Urinary bladder (tissue), 4 donors: ENCODE results near the gene ZFP91. TPM values are rescaled to one million over a fixed set of nuclear protein-coding genes. Genes with fewer than 3 reads are reported as not detected.

Experiments used
- DNase-seq: peaks from one replicate; pipeline ENCODE4 v3.0.0-alpha.2; 2015; ENCODE audit errors: extremely low spot score
- H3K27ac ChIP-seq: one replicate; pipeline ENCODE4 v1.5.1; 2013; ENCODE audit warnings: low read depth, mild to moderate bottlenecking, moderate library complexity
- H3K36me3 ChIP-seq: one replicate; pipeline ENCODE4 v1.6.1; 2013; ENCODE audit warnings: mild to moderate bottlenecking, moderate library complexity; ENCODE audit not compliant: insufficient read depth
- H3K4me1 ChIP-seq: one replicate; pipeline ENCODE4 v1.6.1; 2013; ENCODE audit warnings: mild to moderate bottlenecking, moderate library complexity; ENCODE audit not compliant: insufficient read depth
- H3K4me3 ChIP-seq: one replicate; pipeline ENCODE4 v1.5.1; 2013; ENCODE audit warnings: low read depth, low read length
- WGBS: extraction: QIAGEN DNeasy Blood & Tissue Kit; methylation state at CpG from one replicate; pipeline ENCODE4 v1.1.7; 2013; 5-methylcytosine and 5-hydroxymethylcytosine counted together
- polyA plus RNA-seq: library from polyadenylated mRNA; stranded (reverse); fragments of 200-250 nt; gene quantifications from one replicate; pipeline ENCODE4 v1.2.3, GENCODE V29; 2013
- total RNA-seq: library from RNA; depleted of rRNA; stranded (reverse); fragments of >200 nt; gene quantifications from one replicate; pipeline ENCODE4 v1.2.3, GENCODE V29; 2014
- donor health status: healthy with polysubstance abuse.
- donor health status: healthy.

Gene ZFP91
- total and polyA plus RNA-seq, 2 donors = 37.9 to 54.0 TPM

DNA sequence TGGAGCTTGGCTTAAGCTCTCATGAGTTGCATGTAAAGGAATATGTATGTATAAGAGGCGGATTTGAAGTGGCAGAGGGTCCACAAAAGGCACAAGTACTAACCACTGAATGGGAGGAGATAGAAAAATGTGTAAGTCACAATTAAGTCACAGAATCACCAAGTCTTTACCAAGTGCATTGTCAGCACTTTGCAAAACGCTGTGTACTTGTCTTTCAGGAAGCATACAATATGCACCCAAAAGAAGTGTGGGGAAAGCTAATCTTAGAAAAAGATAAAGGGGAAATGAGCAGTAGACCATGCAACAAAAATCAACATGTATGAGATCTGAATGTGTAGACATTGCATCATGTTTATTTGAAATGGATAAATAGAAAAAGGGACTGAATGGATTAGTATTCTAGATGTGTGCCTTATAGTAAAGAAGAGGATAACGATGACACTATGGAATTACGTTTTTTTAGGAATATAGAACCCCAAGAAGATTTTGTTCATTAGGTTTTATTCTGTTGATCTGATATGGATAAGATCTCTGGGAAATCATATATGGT, 48.1 kb downstream of the ZFP91 start:
- Histone ChIP-seq H3K36me3 (no peaks in the 10 kb centered on the region), H3K4me3 (no peak overlapping the region), H3K27ac (no peak overlapping the region), H3K4me1 (no peaks in the 10 kb centered on the region)
- 82% methylated on average over 4 of the region's 4 CpGs for WGBS
- DNase-seq = no peak

DNA sequence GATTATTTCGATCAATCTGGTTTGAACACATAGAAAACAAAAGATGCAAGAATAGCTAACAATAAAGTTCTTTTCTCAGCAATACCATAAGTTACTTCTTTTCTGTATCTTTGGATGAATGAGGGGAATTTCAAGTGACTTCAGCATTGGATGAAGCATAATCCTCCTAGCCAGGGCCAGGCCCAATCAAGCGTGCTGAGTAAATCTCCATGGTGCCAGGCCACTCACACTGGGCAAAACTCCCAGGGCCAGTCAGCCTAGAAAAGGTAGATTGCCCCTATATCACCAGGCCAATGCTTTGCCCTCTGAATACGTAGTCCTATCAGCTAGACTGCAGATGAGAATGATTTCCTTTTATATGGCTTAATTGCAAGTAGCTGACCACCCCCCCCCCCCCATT, 49.6 kb downstream of the ZFP91 start:
- 80% methylated on average over 3 of the region's 3 CpGs for WGBS
- H3K36me3 ChIP-seq = no peaks in the 10 kb centered on the region
- no peak overlapping the region for H3K27ac ChIP-seq
- DNase-seq = no peak
- no peak overlapping the region for H3K4me3 ChIP-seq
- H3K4me1 ChIP-seq = no peaks in the 10 kb centered on the region

DNA sequence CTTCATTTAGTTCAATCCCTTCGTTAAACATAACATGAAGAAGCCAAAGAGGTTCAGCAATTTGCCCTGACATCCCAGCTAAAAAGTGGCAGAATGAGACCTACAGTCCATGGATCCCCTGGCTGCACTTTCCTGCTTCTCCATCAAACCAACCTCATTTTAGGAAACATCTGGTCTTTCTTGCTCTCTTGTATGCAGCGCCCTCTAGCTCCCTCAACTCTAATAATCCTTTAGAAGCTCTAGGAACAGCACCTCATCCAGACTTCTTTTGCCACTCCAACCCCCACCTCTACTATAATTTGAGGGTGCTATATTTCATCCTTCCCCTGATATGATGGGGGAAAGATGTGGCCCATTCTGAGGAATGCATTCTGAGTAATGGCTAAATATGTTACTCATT, 51.0 kb downstream of the ZFP91 start:
- 34% methylated on average over 2 of the region's 2 CpGs for WGBS
- no peak overlapping the region for H3K4me3 ChIP-seq
- no peak overlapping the region for H3K27ac ChIP-seq
- H3K4me1 ChIP-seq = no peaks in the 10 kb centered on the region
- no peaks in the 10 kb centered on the region for H3K36me3 ChIP-seq
- no peak for DNase-seq

DNA sequence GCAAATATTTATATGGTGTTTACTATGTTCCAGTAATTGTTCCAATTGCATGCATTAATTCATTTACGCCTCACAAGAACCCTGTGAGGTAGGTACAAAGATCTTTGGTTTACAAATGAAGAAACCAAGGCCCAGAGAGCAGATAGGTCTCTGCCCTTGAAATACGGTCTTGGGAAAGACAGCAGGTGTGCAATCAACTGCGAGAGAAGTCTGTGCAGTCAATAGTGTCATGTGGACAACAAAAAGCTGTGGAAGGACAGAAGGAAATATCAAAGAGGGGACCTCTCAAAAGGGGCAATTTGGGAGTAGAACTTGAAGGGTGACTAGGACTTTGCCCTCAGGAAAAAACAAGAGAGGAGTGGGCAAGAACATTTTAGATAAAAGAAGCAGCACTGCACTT, 52.5 kb downstream of the ZFP91 start:
- no peak overlapping the region for H3K27ac ChIP-seq
- H3K4me3 ChIP-seq = no peak overlapping the region
- DNase-seq = no peak
- H3K36me3 ChIP-seq = no peaks in the 10 kb centered on the region
- H3K4me1 ChIP-seq = no peaks in the 10 kb centered on the region
- 91% methylated on average over 3 of the region's 3 CpGs for WGBS

DNA sequence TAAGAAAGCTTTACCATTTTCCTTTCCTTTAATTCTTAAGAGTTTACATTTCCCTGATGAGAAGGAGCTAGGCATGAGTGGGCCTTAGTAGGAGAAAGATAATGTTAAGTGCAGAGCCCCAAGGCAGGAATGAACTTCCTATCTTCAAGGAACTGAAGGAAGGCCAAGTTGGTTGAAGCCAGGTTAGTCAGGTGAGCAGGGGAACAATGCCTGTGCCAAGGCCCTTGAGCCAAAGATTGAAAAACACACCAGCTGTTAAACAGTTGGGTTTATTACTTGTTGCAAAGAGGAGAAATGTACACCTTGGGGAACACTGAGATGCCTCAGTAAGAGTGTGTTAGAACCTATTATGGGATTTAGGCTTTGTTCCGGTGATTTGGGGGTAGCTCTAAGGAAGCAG, 53.6 kb downstream of the ZFP91 start:
- DNase-seq = no peak
- 92% methylated on average over 1 of the region's 1 CpG for WGBS
- Histone ChIP-seq H3K27ac (no peak overlapping the region), H3K4me3 (no peak overlapping the region), H3K4me1 (no peaks in the 10 kb centered on the region), H3K36me3 (no peaks in the 10 kb centered on the region)

DNA sequence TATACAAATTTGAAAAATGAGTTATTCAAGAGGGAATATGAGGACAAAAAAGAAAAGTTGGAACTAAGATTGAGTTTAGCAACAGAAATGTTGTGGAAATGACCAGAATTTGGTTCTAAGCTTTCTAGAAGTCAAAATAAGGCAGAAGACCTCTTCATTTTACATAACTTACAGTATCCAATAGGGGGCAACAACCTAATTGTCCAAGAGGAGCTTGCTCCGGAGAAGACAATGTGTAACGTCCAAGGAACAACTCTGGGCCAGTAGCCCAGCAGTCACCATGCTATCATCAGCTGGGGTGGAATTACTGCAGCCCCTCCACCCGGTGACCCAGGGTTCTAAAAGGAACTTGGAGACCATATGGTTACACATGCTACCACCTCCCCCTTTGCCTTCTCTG, 57.7 kb downstream of the ZFP91 start:
- no peaks in the 10 kb centered on the region for H3K36me3 ChIP-seq
- 72% methylated on average over 3 of the region's 3 CpGs for WGBS
- no peak overlapping the region for H3K27ac ChIP-seq
- H3K4me3 ChIP-seq = no peak overlapping the region
- H3K4me1 ChIP-seq = no peaks in the 10 kb centered on the region
- DNase-seq = no peak

DNA sequence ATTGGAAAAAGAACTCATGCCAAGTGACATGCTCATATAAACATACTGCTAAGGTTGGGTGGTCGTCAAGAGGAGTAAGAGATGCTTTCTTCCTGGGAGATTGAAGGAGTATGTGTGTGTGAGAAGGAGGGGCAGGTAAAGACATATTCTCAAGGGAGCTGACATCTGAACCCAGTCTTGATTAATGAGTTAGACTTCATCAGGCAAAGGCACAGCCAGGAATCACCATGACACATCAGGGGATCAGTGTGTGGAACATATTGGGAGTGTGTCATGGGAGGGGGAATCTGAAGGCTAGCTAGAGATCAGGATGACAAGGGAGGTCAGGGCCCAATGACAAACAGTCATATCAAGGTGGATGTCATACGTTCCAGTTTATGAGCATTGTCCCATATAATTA, 58.5 kb downstream of the ZFP91 start:
- Histone ChIP-seq H3K27ac (no peak overlapping the region), H3K4me1 (no peaks in the 10 kb centered on the region), H3K36me3 (no peaks in the 10 kb centered on the region), H3K4me3 (no peak overlapping the region)
- WGBS = 50% methylated on average over 2 of the region's 2 CpGs
- DNase-seq = no peak

DNA sequence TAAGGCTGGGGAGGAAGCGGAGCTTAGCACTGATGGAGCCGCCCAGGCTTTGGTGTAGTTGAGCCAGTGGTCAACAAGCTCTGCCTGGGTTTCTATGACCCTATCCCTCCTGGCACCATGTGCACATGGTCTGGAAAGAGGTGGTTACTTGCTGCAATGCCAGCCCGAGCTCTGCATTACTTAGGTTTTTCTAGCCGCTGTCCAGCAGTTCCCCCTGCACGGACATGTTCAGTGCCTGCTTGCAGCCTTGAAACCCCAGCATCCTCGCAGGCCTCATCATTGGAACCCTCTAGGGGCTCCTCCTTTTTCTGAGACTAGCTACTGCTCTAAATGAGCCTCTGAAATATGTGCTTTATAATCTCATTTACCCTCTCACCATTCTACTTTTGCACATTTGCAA, 60.2 kb downstream of the ZFP91 start:
- H3K27ac ChIP-seq = no peak overlapping the region
- 73% methylated on average over 6 of the region's 6 CpGs for WGBS
- no peaks in the 10 kb centered on the region for H3K4me1 ChIP-seq
- no peak overlapping the region for H3K4me3 ChIP-seq
- no peak for DNase-seq
- H3K36me3 ChIP-seq = no peaks in the 10 kb centered on the region

DNA sequence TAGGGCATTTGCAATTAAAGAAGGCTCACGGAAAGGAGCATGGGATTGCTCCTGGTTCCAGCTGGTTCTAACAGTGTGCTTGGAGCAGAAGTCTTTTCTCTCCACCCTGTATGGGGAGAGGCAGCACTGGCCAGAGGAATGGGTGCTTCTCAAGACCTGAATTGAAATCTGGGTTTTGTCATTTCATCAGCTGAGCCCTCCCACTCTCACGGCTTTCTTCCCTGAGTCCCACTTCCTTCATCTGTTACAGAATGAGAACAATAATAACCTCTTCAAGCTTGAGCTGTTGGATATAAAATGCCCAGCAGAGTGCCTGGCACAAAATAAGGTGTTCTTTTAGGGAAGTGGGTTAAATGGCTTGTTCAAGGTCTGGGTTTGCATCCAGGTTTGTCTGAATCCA, 60.8 kb downstream of the ZFP91 start:
- WGBS = 63% methylated on average over 2 of the region's 2 CpGs
- Histone ChIP-seq H3K36me3 (no peaks in the 10 kb centered on the region), H3K27ac (no peak overlapping the region), H3K4me3 (no peak overlapping the region), H3K4me1 (no peaks in the 10 kb centered on the region)
- DNase-seq = no peak

DNA sequence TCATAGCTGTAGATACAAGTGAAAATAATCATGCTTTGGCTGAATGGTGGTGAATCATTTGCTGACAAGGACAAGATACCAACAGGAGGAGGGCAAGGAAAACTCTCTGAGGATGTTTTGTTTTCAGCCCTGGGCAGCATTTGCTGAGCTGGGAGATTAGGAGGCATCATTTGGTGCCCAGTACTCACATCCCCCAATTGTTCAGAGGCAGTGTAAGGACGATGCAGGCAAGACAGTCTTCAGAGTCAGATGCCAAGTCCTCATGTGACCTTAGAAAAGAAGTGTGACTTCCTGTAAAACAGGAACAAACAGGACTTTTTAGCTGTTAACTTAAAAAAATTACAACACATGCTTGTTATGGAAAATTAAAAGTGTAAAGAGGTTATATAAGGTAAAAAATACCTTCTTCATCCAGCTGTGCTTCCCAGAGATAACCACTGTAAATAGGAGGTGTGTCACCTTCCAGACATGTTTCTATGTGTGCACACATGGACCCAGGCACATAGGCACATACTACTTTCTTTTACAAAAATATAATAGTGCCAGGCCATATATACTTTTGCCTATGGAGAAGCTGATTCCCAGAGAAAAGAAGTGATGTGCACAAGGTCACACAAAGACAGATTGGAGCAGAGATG, 61.6 kb downstream of the ZFP91 start:
- DNase-seq = no peak
- no peaks in the 10 kb centered on the region for H3K4me1 ChIP-seq
- no peak overlapping the region for H3K27ac ChIP-seq
- no peaks in the 10 kb centered on the region for H3K36me3 ChIP-seq
- no peak overlapping the region for H3K4me3 ChIP-seq
- WGBS = 7% methylated on average over 1 of the region's 1 CpG

DNA sequence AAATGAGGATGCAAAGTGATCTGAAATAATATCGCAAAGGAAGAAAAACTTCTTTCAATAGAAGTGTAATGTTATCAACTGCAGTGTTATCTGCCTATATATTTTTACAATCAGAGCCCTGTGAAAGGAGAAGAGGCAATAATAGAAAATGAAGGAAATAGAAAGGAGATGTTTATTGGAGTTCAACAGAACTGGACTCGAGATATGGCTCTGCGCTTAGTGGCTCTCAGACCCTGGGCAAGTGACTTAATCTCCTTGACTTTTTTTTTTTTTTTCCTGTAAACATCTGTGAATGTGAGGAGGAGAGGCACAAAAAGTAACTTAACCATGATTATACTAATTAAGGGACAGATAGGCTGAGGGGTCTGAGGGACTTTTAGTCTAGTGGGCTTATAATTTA, 62.5 kb downstream of the ZFP91 start:
- Histone ChIP-seq H3K4me3 (no peak overlapping the region), H3K36me3 (no peaks in the 10 kb centered on the region), H3K27ac (no peak overlapping the region), H3K4me1 (no peaks in the 10 kb centered on the region)
- 64% methylated on average over 3 of the region's 3 CpGs for WGBS
- no peak for DNase-seq

DNA sequence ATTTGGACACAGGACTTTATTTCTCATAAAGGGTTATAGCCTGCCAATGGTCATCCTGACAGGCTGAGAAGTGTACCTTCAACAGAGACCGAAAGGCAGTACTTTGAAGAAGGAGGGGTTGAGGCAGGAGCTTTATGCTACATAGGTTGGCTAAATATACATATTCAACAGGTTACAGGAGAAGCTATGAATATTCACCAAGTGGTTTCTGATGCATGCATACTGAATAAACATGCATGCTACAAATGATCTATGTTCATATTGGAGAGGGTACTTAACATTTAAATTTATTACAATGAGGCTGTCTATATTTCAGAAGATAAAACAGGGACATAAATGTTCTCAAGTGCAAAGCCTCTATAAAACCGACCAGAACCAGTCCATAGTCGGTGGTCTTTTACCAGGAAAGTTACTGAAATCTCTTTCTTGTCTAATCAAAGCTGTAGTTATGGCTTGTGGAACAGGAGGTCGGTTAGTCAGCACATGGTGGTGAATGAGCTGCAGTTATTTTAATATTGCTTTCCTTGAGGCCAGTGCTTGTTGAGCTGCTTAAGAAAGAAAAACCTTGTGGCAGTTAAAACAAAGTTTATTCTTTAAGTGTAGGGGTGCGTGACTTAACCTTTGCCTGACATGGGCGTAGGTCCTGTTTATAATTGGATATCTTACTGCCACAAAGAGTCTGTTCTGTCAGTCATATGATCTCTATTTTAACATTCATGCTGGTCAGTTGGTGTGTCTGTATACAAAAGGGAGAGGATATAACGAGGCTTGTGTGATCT, 63.1 kb downstream of the ZFP91 start:
- no peak for DNase-seq
- WGBS = 58% methylated on average over 7 of the region's 7 CpGs

DNA sequence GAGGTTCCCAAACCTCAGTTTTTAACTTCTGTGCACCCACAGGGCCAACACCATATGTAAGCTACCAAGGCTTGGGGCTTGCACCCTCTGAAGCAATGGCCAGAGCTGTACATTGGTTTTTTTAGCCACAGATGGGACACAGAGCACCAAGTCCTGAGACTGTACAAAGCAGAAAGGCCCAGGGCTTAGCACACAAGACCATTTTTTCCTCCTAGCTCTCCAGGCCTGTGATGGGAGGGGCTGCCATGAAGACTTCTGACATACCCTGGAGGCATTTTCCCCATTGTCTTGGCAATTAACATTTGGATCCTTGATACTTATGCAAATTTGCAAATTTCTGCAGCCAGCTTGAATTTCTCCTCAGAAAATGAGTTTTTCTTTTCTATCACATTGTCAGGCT, 67.0 kb downstream of the ZFP91 start:
- Histone ChIP-seq H3K36me3 (no peaks in the 10 kb centered on the region), H3K4me3 (no peak overlapping the region), H3K27ac (no peak overlapping the region), H3K4me1 (no peaks in the 10 kb centered on the region)
- DNase-seq = no peak

More for the DNA sequence above, 63.1 kb downstream of the ZFP91 start:
- no peaks in the 10 kb centered on the region for H3K36me3 ChIP-seq
- no peaks in the 10 kb centered on the region for H3K4me1 ChIP-seq
- no peak overlapping the region for H3K4me3 ChIP-seq
- no peak overlapping the region for H3K27ac ChIP-seq

DNA sequence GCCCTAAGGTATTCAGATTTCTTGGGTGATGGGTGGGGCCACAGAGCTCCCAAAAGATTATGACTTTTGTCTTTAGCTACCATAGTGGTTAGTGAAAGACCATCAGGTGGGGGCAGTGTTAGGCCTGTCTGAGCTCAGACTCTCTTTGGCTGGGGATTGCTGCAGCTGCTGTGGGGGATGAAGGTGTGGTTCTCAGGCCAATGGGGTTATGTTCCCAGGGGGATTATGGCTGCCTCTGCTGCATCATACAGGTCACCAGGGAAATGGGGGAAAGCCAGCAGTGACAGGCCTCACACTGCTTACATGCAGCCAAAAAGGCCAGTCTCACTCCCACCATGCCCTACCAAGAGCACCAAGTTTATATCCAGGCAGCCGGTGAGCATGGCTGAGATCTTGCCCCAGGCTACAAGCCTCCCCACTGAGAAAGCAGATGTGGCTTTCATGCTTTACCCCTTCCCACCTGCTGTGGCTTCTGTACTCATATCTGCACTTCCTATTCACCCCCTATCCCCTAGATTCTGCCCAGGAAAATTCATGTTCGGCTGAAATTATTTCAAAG, 68.4 kb downstream of the ZFP91 start:
- no peak overlapping the region for H3K4me3 ChIP-seq
- 85% methylated on average over 2 of the region's 2 CpGs for WGBS
- H3K27ac ChIP-seq = no peak overlapping the region
- no peaks in the 10 kb centered on the region for H3K4me1 ChIP-seq
- H3K36me3 ChIP-seq = no peaks in the 10 kb centered on the region
- DNase-seq = no peak
